Tibial nerve (tissue), 4 donors: ENCODE measurements around the gene HIBADH. TPM values are rescaled to one million over a fixed set of nuclear protein-coding genes. Genes with fewer than 3 reads are reported as not detected.
A peak's percentile ranks its signal among the peaks of the same experiment; 100 is the strongest.

Experiments used
- DNase-seq, 2 donors: peaks; one replicate each; pipeline ENCODE4 v3.0.0-alpha.2; 2019; ENCODE audit warnings: low spot score in 2 of 2
- H3K27ac ChIP-seq, 4 donors: fragments of 200-600 bp; sonication (generic) in 3 of 4; one replicate each; pipeline ENCODE4 v1.5.1; 2017 to 2019; ENCODE audit warnings: mild to moderate bottlenecking in 1 of 4
- H3K27me3 ChIP-seq, 2 donors: fragments of 200-600 bp; sonication (generic) in 1 of 2; one replicate each; pipeline versions ENCODE4 v1.5.1 to v1.6.0; 2017 to 2019
- H3K36me3 ChIP-seq, 3 donors: fragments of 200-600 bp; sonication (generic); one replicate each; pipeline ENCODE4 v1.5.1; 2018 to 2019
- H3K4me1 ChIP-seq, 4 donors: fragments of 200-600 bp; sonication (generic) in 3 of 4; one replicate each; pipeline ENCODE4 v1.5.1; 2017 to 2019
- H3K4me3 ChIP-seq, 4 donors: fragments of 200-600 bp; sonication (generic) in 3 of 4; one replicate each; pipeline ENCODE4 v1.5.1; 2017 to 2019; ENCODE audit warnings: mild to moderate bottlenecking in 1 of 4, moderate library complexity in 1 of 4
- H3K9me3 ChIP-seq, 4 donors: fragments of 200-600 bp; sonication (generic) in 3 of 4; one replicate each; pipeline ENCODE4 v1.5.1; 2017 to 2019
- CTCF ChIP-seq, 5 experiments: fragments of 200-600 bp in 3 of 5; fragments of 450-650 bp in 2 of 5; sonication (generic) in 3 of 5; IDR thresholded peaks; one replicate each; pipeline ENCODE4 v1.5.1; 2016 to 2019; ENCODE audit warnings: antibody characterized with exemption in 5 of 5, mild to moderate bottlenecking in 3 of 5, moderate library complexity in 2 of 5
- EP300 ChIP-seq, 2 donors: sonication (generic); formaldehyde crosslinking; IDR thresholded peaks; one replicate each; pipeline ENCODE4 v1.6.1; 2017; ENCODE audit warnings: antibody characterized with exemption in 2 of 2, mild to moderate bottlenecking in 1 of 2
- POLR2A ChIP-seq, 2 donors: fragments of 450-650 bp; IDR thresholded peaks; one replicate each; pipeline ENCODE4 v1.6.1; 2017; ENCODE audit warnings: antibody characterized with exemption in 2 of 2, mild to moderate bottlenecking in 2 of 2, moderate library complexity in 2 of 2
- WGBS, 2 donors: methylation state at CpG; one replicate each; pipeline ENCODE4 v1.1.5; 2018; 5-methylcytosine and 5-hydroxymethylcytosine counted together
- total RNA-seq, 4 donors: library from RNA; depleted of rRNA; stranded (reverse); fragments of >200 nt; gene quantifications; one replicate each; pipeline ENCODE4 v1.1.0, GENCODE V29; 2016

Gene HIBADH
- total RNA-seq, 4 donors from 2014 or later, result 36.6 to 44.0 (median 41.7) TPM

GRCh38 chr7:27608776-27609495 is 53.7 kb downstream of the HIBADH start:
- no peaks in the 10 kb centered on the region for H3K9me3 ChIP-seq
- no peak overlapping the region for H3K4me3 ChIP-seq
- H3K27ac ChIP-seq, result no peak overlapping the region

DNA sequence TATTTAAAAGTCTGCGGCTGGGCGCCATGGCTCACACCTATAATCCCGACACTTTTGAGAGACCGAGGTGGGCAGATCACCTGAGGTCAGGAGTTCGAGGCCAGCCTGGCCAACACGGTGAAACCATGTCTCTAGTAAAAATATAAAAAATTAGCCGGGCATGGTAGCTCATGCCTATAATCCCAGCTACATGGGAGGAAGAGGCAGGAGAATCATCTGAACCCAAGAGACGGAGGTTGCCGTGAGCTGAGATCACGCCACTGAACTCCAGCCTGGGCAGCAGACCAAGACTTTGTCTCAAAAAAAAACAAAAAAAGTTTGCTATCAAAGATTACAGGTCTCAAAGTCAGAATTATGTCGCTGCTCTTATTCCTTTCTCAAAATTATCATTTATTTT is 55.5 kb downstream of the HIBADH start:
- WGBS, 2 donors, result 94 to 95% methylated on average over 11 of the region's 11 CpGs

More at GRCh38 chr7:27608776-27609495, 53.7 kb downstream of the HIBADH start:
- Histone ChIP-seq H3K4me1 (peaks cover 0 to 3% (median 0%) of the 10 kb centered on the region in 4 donors), H3K36me3 (no peaks in the 10 kb centered on the region), H3K27me3 (no peaks in the 10 kb centered on the region)
- 82 to 85% methylated on average over 1 of the region's 1 CpG for WGBS, 2 donors
- no peak for DNase-seq
- TF ChIP-seq EP300 (IDR thresholded peaks at IDR 0.05) (no peak), CTCF (IDR thresholded peaks at IDR 0.05) (no peak), POLR2A (IDR thresholded peaks at IDR 0.05) (no peak)

GRCh38 chr7:27606270-27607209 is 56.1 kb downstream of the HIBADH start:
- Histone ChIP-seq H3K27me3 (no peaks in the 10 kb centered on the region), H3K4me1 (peaks cover 0 to 12% (median 0%) of the 10 kb centered on the region in 4 donors)
- WGBS, 2 donors, result 83 to 91% methylated on average over 4 of the region's 4 CpGs

More for the DNA sequence above, 55.5 kb downstream of the HIBADH start:
- H3K27me3 ChIP-seq, result no peaks in the 10 kb centered on the region
- TF ChIP-seq CTCF (IDR thresholded peaks at IDR 0.05) (no peak), POLR2A (IDR thresholded peaks at IDR 0.05) (no peak), EP300 (IDR thresholded peaks at IDR 0.05) (no peak)
- no peaks in the 10 kb centered on the region for H3K36me3 ChIP-seq
- no peak overlapping the region for H3K4me3 ChIP-seq
- H3K4me1 ChIP-seq, result peaks cover 0 to 12% (median 0%) of the 10 kb centered on the region in 4 donors
- DNase-seq, result no peak
- no peak overlapping the region for H3K27ac ChIP-seq
- no peaks in the 10 kb centered on the region for H3K9me3 ChIP-seq

DNA sequence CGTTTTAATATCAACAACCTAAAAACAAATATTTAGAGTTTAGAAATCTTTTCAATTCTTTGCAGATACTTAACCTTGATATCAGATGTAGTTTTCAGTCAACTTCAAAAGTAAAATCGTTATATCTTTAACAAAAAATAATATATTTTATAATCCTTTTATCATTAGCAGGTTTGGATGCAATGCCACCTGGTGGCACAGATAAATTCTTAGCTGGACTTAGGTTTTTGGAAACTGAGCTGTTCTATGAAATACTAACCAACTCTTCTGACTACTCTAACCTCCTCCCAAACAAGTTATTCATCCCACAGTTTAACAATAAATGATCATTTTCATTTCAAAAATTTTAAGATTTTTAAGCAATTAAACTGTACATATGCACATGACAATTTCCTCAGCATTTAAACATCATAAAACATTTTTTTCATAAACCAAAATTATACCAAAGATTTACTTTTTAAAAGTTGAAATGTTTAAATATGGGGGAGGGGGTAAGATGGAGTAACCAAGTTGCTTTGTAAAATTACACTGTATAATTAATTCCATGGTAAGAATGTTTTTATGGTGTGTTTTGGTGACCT is 56.9 kb downstream of the HIBADH start:
- no peaks in the 10 kb centered on the region for H3K27me3 ChIP-seq
- no peak overlapping the region for H3K27ac ChIP-seq
- H3K4me3 ChIP-seq, result no peak overlapping the region
- TF ChIP-seq CTCF (IDR thresholded peaks at IDR 0.05) (peak in 4 of 5 experiments; percentile 9 to 28 (median 14)), POLR2A (IDR thresholded peaks at IDR 0.05) (no peak), EP300 (IDR thresholded peaks at IDR 0.05) (no peak)
- WGBS, 2 donors, result 21 to 28% methylated on average over 2 of the region's 2 CpGs
- DNase-seq, result peak in 1 of 2 donors; percentile 6
- H3K4me1 ChIP-seq, result peaks cover 0 to 12% (median 0%) of the 10 kb centered on the region in 4 donors
- H3K36me3 ChIP-seq, result no peaks in the 10 kb centered on the region
- H3K9me3 ChIP-seq, result no peaks in the 10 kb centered on the region

More at GRCh38 chr7:27606270-27607209, 56.1 kb downstream of the HIBADH start:
- TF ChIP-seq POLR2A (IDR thresholded peaks at IDR 0.05), result no peak
- no peaks in the 10 kb centered on the region for H3K36me3 ChIP-seq
- H3K27ac ChIP-seq, result no peak overlapping the region
- H3K9me3 ChIP-seq, result no peaks in the 10 kb centered on the region
- no peak for DNase-seq
- no peak overlapping the region for H3K4me3 ChIP-seq

- H3K27ac ChIP-seq, result no peak overlapping the region
- H3K4me1 ChIP-seq, result peaks cover 0 to 12% (median 0%) of the 10 kb centered on the region in 4 donors
- H3K9me3 ChIP-seq, result no peaks in the 10 kb centered on the region
- TF ChIP-seq POLR2A (IDR thresholded peaks at IDR 0.05) (no peak), EP300 (IDR thresholded peaks at IDR 0.05) (no peak), CTCF (IDR thresholded peaks at IDR 0.05) (no peak)
- H3K4me3 ChIP-seq, result no peak overlapping the region
- no peaks in the 10 kb centered on the region for H3K36me3 ChIP-seq
- 55 to 79% methylated on average over 2 of the region's 2 CpGs for WGBS, 2 donors
- no peaks in the 10 kb centered on the region for H3K27me3 ChIP-seq
- DNase-seq, result no peak
These were observed 57.4 kb downstream of the HIBADH start for GRCh38 chr7:27605283-27605682.
